Colonic mucosa (tissue), 4 donors: ENCODE results near the gene ARL2. TPM values are rescaled to one million over a fixed set of nuclear protein-coding genes. Genes with fewer than 3 reads are reported as not detected.
"Not testable (repeated sequence)": the region's sequence is repeated elsewhere in the genome, so short reads cannot be mapped to it uniquely, and the experiment has no call there.

ENCODE experiments used
- DNase-seq: peaks from one replicate; pipeline ENCODE4 v3.0.0-alpha.2; 2020
- H3K27ac ChIP-seq: fragments of 200-600 bp; one replicate; pipeline ENCODE4 v1.8.0; 2021
- H3K27me3 ChIP-seq: fragments of 200-600 bp; one replicate; pipeline ENCODE4 v1.8.0; 2021
- H3K36me3 ChIP-seq: fragments of 200-600 bp; one replicate; pipeline ENCODE4 v1.8.0; 2021
- H3K4me1 ChIP-seq: fragments of 200-600 bp; one replicate; pipeline ENCODE4 v1.8.0; 2021; ENCODE audit warnings: mild to moderate bottlenecking
- H3K4me3 ChIP-seq: fragments of 200-600 bp; one replicate; pipeline ENCODE4 v1.8.0; 2021
- H3K9ac ChIP-seq, 2 donors: one replicate each; pipeline ENCODE4 v1.7.0; 2013; ENCODE audit warnings: control low read depth in 2 of 2, low read depth in 2 of 2, low read length in 2 of 2
- H3K9me3 ChIP-seq: fragments of 200-600 bp; one replicate; pipeline ENCODE4 v1.8.0; 2021
- intact Hi-C: fragments of 100-400 bp; cut with DNase I; formaldehyde crosslinking; loops from one replicate; pipeline ENCODE4 v1.14.1; 2022
- total RNA-seq, 2 donors: library from RNA; stranded (reverse); fragmentation: NEBNext Ultra II Directional in 1 of 2; extraction: Animal tissue kit (Norgen Biotek cat#: 25700) in 1 of 2; gene quantifications; one replicate each; pipeline ENCODE4 v1.2.1, GENCODE V29; 2021
- TF ChIP-seq, protein P1 (sequence below): fragments of 200-600 bp; IDR thresholded peaks from one replicate; pipeline ENCODE4 v1.8.0; 2022; ENCODE audit warnings: antibody characterized with exemption, mild to moderate bottlenecking
- donor health status: healthy.
- donor health status: DM: no; HTN: no; CAD: no.
- donor health status: DM: no; HTN: no; CAD: no.

ARL2 gene
- total RNA-seq, 2 donors from 2014 or later: 81.9 to 102 TPM

DNA sequence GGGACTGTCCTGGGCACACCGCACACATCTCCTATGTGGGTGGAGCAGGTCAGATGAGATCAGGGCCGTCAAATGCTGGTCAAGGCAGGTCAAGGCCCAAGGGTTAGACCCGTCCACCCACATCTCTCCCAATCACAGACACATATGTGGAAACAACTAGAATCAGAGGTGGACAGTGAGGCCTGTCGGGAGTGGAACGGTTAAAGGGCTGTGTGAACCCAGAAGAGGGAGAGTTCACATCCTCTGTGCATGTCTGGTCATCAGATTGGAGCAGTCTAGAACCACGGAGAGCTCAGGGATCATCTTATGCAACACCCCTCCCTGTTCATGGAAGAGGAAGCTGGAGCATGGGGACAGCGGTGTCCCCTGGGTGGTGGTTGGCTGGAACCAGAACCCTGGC lies 5.9 kb downstream of the ARL2 start:
- no peaks in the 10 kb centered on the region for H3K36me3 ChIP-seq
- intact Hi-C loops: no loop called here
- H3K9me3 ChIP-seq: no peaks in the 10 kb centered on the region
- TF ChIP-seq, protein P1, sequence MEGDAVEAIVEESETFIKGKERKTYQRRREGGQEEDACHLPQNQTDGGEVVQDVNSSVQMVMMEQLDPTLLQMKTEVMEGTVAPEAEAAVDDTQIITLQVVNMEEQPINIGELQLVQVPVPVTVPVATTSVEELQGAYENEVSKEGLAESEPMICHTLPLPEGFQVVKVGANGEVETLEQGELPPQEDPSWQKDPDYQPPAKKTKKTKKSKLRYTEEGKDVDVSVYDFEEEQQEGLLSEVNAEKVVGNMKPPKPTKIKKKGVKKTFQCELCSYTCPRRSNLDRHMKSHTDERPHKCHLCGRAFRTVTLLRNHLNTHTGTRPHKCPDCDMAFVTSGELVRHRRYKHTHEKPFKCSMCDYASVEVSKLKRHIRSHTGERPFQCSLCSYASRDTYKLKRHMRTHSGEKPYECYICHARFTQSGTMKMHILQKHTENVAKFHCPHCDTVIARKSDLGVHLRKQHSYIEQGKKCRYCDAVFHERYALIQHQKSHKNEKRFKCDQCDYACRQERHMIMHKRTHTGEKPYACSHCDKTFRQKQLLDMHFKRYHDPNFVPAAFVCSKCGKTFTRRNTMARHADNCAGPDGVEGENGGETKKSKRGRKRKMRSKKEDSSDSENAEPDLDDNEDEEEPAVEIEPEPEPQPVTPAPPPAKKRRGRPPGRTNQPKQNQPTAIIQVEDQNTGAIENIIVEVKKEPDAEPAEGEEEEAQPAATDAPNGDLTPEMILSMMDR: no peak
- peaks cover 5% of the 10 kb centered on the region for H3K4me1 ChIP-seq
- H3K4me3 ChIP-seq: no peak overlapping the region
- H3K9ac ChIP-seq: peak overlapping the region in 1 of 2 donors; percentile 1
- no peak for DNase-seq
- H3K27me3 ChIP-seq: no peaks in the 10 kb centered on the region
- H3K27ac ChIP-seq: no peak overlapping the region

DNA sequence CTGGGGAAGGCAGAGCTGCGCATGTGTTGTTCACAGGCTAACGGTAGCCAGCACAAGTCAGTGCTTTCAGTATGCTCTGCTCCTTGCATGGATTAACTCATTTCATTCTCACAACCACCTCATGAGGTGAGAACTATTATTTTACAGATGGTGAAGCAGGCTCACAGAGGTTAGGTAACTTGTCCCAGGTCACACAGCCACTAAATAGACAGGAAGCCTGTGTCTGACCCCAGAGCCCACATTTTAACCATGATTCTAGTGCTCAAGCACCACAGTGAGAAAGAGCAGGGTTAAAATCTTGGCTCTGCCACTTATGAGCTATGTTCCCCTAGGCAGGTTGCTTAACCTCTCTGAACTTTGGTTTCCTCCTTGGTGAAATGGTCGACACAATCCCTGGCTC lies 7.0 kb downstream of the ARL2 start:
- TF ChIP-seq, protein P1: no peak
- H3K27me3 ChIP-seq: no peaks in the 10 kb centered on the region
- intact Hi-C loops: no loop called here
- no peaks in the 10 kb centered on the region for H3K36me3 ChIP-seq
- H3K27ac ChIP-seq: no peak overlapping the region
- no peak for DNase-seq
- no peaks in the 10 kb centered on the region for H3K9me3 ChIP-seq
- no peaks in the 10 kb centered on the region for H3K4me1 ChIP-seq
- no peak overlapping the region for H3K9ac ChIP-seq
- H3K4me3 ChIP-seq: no peak overlapping the region

DNA sequence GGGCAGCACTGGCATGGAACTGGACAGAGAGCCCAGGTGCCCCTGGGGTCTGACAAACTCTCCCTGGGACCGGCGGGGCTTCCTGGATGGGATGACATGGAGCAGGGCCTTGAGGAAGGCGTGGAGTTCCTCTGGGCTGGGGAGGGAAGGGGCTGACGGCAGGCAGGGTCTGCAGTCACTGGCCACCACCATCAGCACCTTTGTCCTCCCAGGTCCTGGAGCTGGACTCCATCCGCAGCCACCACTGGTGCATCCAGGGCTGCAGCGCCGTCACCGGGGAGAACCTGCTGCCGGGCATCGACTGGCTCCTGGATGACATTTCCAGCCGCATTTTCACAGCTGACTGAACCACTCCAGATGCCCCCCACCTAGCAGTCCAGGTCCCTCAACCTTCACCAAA lies 7.5 kb downstream of the ARL2 start:
- H3K4me3 ChIP-seq: no peak overlapping the region
- H3K9me3 ChIP-seq: no peaks in the 10 kb centered on the region
- H3K36me3 ChIP-seq: no peaks in the 10 kb centered on the region
- H3K9ac ChIP-seq: no peak overlapping the region
- H3K27me3 ChIP-seq: no peaks in the 10 kb centered on the region
- TF ChIP-seq, protein P1: no peak
- H3K4me1 ChIP-seq: no peaks in the 10 kb centered on the region
- H3K27ac ChIP-seq: no peak overlapping the region
- intact Hi-C loops: no loop called here
- no peak for DNase-seq

DNA sequence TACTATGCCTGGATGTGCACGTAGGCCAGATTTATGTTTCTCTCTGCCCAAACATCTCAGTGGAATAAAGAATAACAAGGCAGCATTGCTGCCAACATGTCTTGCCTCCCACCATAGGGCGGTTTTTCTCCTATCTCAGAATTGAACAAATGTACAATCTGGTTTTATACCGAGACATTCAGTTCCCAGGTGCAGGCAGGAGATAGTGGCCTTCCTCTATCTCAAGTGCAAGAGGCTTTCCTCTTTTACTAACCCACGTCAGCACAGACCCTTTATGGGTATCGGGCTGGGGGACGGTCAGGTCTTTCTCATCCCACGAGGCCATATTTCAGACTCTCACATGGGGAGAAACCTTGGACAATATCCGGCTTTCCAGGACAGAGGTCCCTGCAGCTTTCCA lies 9.5 kb downstream of the ARL2 start:
- intact Hi-C loops, H3K9me3 ChIP-seq: not testable (repeated sequence)
- peak overlapping the region; percentile 52 for H3K27ac ChIP-seq

DNA sequence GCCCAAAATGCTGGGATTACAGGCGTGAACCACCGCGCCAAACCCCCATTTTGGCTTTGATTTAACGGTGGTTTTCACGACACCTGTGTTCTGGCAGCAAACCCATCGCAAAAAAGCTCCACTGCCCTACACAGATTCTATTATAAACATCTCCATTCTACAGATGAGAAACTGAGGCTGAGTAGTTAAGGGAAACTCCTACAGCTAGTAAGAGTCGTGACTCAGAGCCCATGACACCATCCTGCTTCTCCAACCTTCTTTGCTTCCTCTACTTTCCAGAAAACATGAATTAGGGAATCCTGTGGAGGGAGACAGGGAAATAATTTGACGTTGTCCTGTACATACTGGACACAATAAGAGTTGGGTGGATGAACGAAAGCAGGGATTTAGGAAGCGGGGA lies 12.8 kb downstream of the ARL2 start:
- Histone ChIP-seq H3K27me3 (no peaks in the 10 kb centered on the region), H3K36me3 (no peaks in the 10 kb centered on the region), H3K4me3 (peak overlapping the region; percentile 52), H3K9ac (peak overlapping the region in 1 of 2 donors; percentile 73), H3K4me1 (peaks cover 5% of the 10 kb centered on the region), H3K9me3 (no peaks in the 10 kb centered on the region), H3K27ac (peak overlapping the region; percentile 89)
- intact Hi-C loops: no loop called here
- TF ChIP-seq, protein P1: no peak
- DNase-seq: no peak

More for the DNA sequence above, 9.5 kb downstream of the ARL2 start:
- not testable (repeated sequence) for H3K9ac ChIP-seq, H3K4me3 ChIP-seq, H3K27me3 ChIP-seq, DNase-seq, H3K4me1 ChIP-seq, H3K36me3 ChIP-seq

DNA sequence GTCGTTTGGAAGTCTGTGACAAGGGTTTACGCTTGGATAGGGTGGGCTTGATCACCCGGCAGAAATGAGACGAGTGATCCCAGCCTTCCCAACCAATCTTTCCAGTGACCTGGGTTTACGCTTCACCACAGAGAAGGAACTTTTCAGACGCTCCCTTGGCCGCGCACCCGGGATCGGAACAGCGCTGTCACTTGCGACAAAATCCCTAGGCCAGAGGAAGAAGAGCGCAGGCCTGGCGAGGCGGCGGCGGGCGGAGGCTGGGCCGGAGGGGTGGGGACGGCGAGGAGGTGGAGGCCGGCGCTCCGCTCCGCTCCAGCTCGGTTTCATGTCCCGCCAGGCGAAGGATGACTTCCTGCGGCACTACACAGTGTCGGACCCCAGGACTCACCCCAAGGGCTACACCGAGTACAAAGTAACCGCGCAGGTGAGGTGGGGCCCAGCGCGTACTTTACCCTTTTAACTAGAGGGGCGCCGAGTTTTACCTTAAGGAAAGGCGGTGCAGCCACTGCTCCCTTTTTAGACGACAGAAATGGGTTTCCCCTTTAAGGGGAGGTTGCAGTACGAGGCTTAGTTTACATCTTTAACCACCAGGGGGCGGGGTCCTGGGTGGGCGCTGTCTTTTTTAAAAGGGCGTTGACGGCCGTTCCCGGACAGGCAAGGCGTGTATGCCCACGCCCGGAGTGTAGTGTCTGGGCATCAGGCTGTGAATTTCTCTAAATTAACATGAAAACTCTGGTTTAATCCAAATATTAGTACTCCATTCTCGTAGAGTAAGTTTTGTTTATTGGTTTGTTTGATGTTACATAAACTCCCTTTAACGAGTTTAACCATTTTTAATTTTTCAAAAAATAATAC lies 13.5 kb downstream of the ARL2 start, which contains the start of gene SNX15:
Gene SNX15, plus strand, starts transcription at position 227 of the 855 bp plus-strand sequence. Its CDS starts 99 bp downstream, at position 326.
- TF ChIP-seq, protein P1: peak; percentile 66
- intact Hi-C loops: no loop called here
- Histone ChIP-seq H3K9me3 (no peaks in the 10 kb centered on the region), H3K27ac (peak within 1 kb of the TSS; percentile 89), H3K4me1 (peaks cover 5% of the 10 kb centered on the region), H3K9ac (peak within 1 kb of the TSS; percentile 44 to 74), H3K27me3 (no peaks in the 10 kb centered on the region), H3K4me3 (peak within 1 kb of the TSS; percentile 52), H3K36me3 (no peaks in the 10 kb centered on the region)
- DNase-seq: peak; percentile 99
